GM19463 (cell line): ENCODE results near the gene RFTN2.
"Not testable (repeated sequence)": the region's sequence is repeated elsewhere in the genome, so short reads cannot be mapped to it uniquely, and the experiment has no call there.

ENCODE experiments used
- ATAC-seq: cut with Tn5 transposase; IDR thresholded peaks from one replicate; pipeline ENCODE4 v1.9.1; 2021; ENCODE audit warnings: mild to moderate bottlenecking, moderate library complexity; ENCODE audit not compliant: unreplicated experiment

RFTN2 gene

GRCh38 chr2:197555467-197555866 lies 119.9 kb downstream of the RFTN2 start:
- ATAC-seq, result no peak

GRCh38 chr2:197551260-197551659 lies 124.1 kb downstream of the RFTN2 start:
- not testable (repeated sequence) for ATAC-seq

DNA sequence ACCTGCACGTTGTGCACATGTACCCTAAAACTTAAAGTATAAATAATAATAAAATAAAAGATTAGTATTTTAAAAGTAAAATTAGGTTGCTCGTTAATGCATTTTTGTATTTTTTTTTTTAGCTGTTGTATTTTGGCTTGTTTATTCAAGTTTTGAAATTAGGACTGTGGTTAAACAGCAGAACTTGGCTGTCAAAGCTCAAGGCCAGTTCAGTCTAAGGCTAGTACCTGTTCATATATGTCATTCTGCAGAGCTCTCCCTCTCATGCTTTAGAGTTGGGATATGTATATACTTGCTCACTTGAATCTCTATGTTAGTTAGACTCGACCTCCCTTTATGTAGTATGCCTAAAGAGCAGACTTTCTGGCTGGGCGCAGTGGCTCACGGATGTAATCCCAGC lies 126.8 kb downstream of the RFTN2 start:
- no peak for ATAC-seq

DNA sequence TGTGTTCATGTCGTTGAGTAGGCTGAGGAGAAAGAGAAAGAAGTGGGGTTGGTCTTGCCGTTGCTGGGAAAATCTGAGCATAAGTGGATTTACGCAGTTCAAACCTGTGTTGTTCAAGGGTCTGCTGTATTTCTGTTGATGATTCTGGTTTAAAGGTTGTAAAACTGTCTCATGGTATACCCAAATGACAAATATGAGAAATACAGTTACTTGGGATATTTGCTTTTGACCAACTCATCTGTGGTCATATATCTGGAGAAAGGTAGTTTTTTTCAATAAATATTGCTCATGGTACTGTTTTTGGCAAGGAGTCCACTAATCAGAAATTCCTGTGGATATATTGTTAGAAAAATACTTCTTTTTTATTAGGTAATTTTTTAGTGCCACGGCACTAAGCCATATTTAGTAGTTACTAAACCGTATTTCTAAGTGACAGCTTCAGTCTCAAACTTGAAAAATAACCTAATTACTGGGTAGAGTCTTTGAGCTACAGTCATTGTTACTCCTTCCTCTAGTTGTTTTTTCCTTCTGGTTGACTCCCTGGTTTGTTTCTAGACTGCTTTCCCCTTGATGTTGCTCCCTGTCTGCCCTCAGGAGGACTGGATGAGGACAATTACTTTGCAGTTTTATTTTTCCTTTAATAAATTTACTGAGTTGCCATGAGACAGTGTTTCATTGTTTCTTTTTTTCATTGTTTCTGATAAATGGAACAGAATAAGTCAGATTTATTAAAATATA lies 128.1 kb downstream of the RFTN2 start:
- no peak for ATAC-seq

DNA sequence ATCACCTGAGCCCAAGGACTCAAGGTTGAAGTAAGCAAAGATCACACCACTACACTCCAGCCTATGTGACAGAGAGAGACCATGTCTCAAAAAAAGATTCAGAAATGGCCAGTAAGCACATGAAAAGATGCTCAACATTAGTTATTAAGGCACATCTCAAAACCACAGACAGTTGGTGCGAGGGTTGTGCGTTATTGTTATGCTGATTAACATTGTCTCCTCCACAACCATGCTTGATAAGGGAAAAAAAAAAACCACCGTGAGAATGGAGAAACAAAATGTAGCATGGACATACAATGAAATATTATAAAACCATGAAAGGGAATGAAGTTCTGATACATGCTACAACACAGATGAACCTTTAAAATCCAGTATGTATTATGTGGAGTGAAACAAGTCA lies 132.2 kb downstream of the RFTN2 start:
- no peak for ATAC-seq

DNA sequence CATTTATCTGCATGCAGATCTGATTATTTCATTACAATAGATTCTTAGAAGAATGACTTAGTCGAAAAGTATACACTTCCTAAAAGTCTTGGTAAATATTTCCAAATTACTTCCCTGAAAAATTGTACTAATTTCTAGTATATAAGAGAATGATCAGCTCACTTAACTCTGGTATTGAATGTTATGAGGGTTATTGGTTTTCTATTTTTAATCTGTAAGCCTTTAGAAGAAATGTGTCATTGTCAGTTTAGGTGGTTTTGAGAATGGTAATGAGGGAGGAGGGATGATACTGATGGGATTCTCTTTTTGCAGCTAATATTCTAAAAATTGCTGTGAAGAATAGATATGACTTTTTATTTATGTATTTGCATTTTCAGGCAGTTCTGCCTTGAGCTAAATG lies 135.7 kb downstream of the RFTN2 start:
- no peak for ATAC-seq

DNA sequence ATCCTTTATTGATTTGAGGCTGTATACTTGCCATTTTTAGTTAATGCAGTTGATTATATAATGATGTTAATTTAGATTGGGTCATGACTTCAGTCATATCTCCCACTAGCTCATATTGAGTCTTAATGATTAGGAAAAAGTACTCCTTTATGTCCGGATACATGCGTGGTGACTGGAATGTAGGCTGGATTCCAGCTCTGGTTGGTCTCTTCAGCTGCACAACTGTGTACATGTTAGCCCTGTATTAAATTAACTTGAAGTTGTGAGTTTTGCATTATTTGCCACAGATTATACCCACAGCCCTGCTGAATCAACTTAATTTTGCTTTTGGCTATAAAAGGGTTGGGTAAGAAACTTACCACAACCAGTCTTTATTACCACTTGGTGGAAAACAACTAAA lies 137.0 kb downstream of the RFTN2 start:
- no peak for ATAC-seq
